GM19452 (cell line): Measurements from ENCODE around the gene TMED7.

Experiments
- ATAC-seq: cut with Tn5 transposase; IDR thresholded peaks from one replicate; pipeline ENCODE4 v1.9.1; 2021; ENCODE audit not compliant: unreplicated experiment

TMED7 gene

GRCh38 chr5:115629903-115630302 is 4.1 kb upstream of the TMED7 start:
- no peak for ATAC-seq

GRCh38 chr5:115627295-115627865 is 1.5 kb upstream of the TMED7 start:
- no peak for ATAC-seq

GRCh38 chr5:115626445-115626823 is 598 bp upstream of the TMED7 start:
- ATAC-seq = peak; percentile 31

GRCh38 chr5:115624994-115625393 is 842 bp downstream of the TMED7 start:
- ATAC-seq = no peak

- ATAC-seq = no peak
Measured at GRCh38 chr5:115623658-115624057, 2.2 kb downstream of the TMED7 start.

- no peak for ATAC-seq
Measured at GRCh38 chr5:115621365-115621900, 4.4 kb downstream of the TMED7 start.

GRCh38 chr5:115616892-115617291 is 8.9 kb downstream of the TMED7 start:
- ATAC-seq = no peak

- no peak for ATAC-seq
Measured at GRCh38 chr5:115616472-115616871, 9.4 kb downstream of the TMED7 start.

GRCh38 chr5:115611873-115612272 is 14.0 kb downstream of the TMED7 start:
- ATAC-seq = no peak

- ATAC-seq = no peak
Measured at GRCh38 chr5:115607935-115608334, 17.9 kb downstream of the TMED7 start.

GRCh38 chr5:115605436-115605835 is 20.4 kb downstream of the TMED7 start:
- ATAC-seq = no peak

- peak; percentile 9 for ATAC-seq
Measured at GRCh38 chr5:115602591-115603125, 23.2 kb downstream of the TMED7 start.

- peak; percentile 74 for ATAC-seq
Measured at GRCh38 chr5:115601701-115602590, 23.9 kb downstream of the TMED7 start, which contains the start of gene TICAM2. TSS of gene TICAM2 (minus strand) at chr5:115602479. CDS start at chr5:115581256, 21,223 bp downstream.

GRCh38 chr5:115600766-115601165 is 25.1 kb downstream of the TMED7 start:
- no peak for ATAC-seq

- no peak for ATAC-seq
Measured at GRCh38 chr5:115599924-115600323, 25.9 kb downstream of the TMED7 start.

- ATAC-seq = peak; percentile 37
Measured at GRCh38 chr5:115599502-115599901, 26.3 kb downstream of the TMED7 start.

- ATAC-seq = no peak
Measured at GRCh38 chr5:115594128-115595047, 31.4 kb downstream of the TMED7 start.

GRCh38 chr5:115589043-115589442 is 36.8 kb downstream of the TMED7 start:
- ATAC-seq = no peak

GRCh38 chr5:115588640-115589039 is 37.2 kb downstream of the TMED7 start:
- no peak for ATAC-seq

GRCh38 chr5:115586525-115587146 is 39.2 kb downstream of the TMED7 start:
- peak; percentile 51 for ATAC-seq
